WTC11 (cell line): Measurements from ENCODE around the gene VSIR. TPM values are rescaled to one million over a fixed set of nuclear protein-coding genes. Genes with fewer than 3 reads are reported as not detected.

Experiments used
- ATAC-seq: fragments of 200-7000 bp; cut with Tn5 transposase; 2 replicates; pipeline ENCODE4 v1.10.0; 2021; ENCODE audit warnings: mild to moderate bottlenecking, moderate library complexity
- CTCF ChIA-PET: fragments of 300-600 bp; sonication (Branson Sonifier 250); formaldehyde crosslinking; loops from one replicate; lab custom pipeline; 2021; ENCODE audit warnings: antibody characterized with exemption; lab: Charles Lee
- POLR2A ChIA-PET: fragments of 350-600 bp; sonication (Branson Sonifier 250); formaldehyde crosslinking; loops from one replicate; lab custom pipeline; 2021; ENCODE audit warnings: antibody characterized with exemption; lab: Charles Lee
- DNase-seq: peaks from one replicate; pipeline ENCODE4 v3.0.0; 2021; ENCODE audit warnings: low spot score
- H3K27ac Mint-ChIP-seq: 2 replicates; pipeline ENCODE4 v1.8.0; 2021; ENCODE audit warnings: mixed read lengths
- H3K27me3 Mint-ChIP-seq: 2 replicates; pipeline ENCODE4 v1.8.0; 2021; ENCODE audit warnings: low read depth, mild to moderate bottlenecking, moderate library complexity, mixed read lengths
- H3K36me3 Mint-ChIP-seq: 2 replicates; pipeline ENCODE4 v1.8.0; 2021; ENCODE audit warnings: mixed read lengths
- H3K4me1 Mint-ChIP-seq: 2 replicates; pipeline ENCODE4 v1.8.0; 2022; ENCODE audit warnings: mixed read lengths
- H3K4me3 Mint-ChIP-seq: 2 replicates; pipeline ENCODE4 v1.8.0; 2021; ENCODE audit warnings: mild to moderate bottlenecking, moderate library complexity, mixed read lengths
- H3K9me3 Mint-ChIP-seq: 2 replicates; pipeline ENCODE4 v1.8.0; 2021; ENCODE audit warnings: mixed read lengths
- AR ChIP-seq: fragments of 250-450 bp; sonication (Bioruptor Pico); IDR thresholded peaks from 2 replicates; pipeline ENCODE4 v1.9.0; 2021; ENCODE audit warnings: mild to moderate bottlenecking
- ATF6 ChIP-seq: sonication (generic); formaldehyde crosslinking; IDR thresholded peaks from 2 replicates; pipeline ENCODE4 v1.8.1; 2023; ENCODE audit warnings: mild to moderate bottlenecking, missing genetic modification reagents
- CREB1 ChIP-seq: sonication (generic); formaldehyde crosslinking; IDR thresholded peaks from 2 replicates; pipeline ENCODE4 v1.8.0; 2023; ENCODE audit warnings: mild to moderate bottlenecking, missing genetic modification reagents
- GRHL2 ChIP-seq: fragments of 250-450 bp; sonication (Bioruptor Pico); IDR thresholded peaks from 2 replicates; pipeline ENCODE4 v1.8.0; 2022; ENCODE audit warnings: mild to moderate bottlenecking, moderate library complexity; ENCODE audit not compliant: insufficient replicate concordance, severe bottlenecking
- HMGA2 ChIP-seq: fragments of 250-450 bp; sonication (Bioruptor Pico); IDR thresholded peaks from 2 replicates; pipeline ENCODE4 v1.4.0; 2021; ENCODE audit warnings: mild to moderate bottlenecking, moderate library complexity
- IRF2 ChIP-seq: sonication (generic); formaldehyde crosslinking; IDR thresholded peaks from 2 replicates; pipeline ENCODE4 v1.8.0; 2022; ENCODE audit warnings: low read depth, missing genetic modification reagents, borderline replicate concordance
- MYBL2 ChIP-seq: sonication (generic); formaldehyde crosslinking; IDR thresholded peaks from 2 replicates; pipeline ENCODE4 v1.8.1; 2023; ENCODE audit warnings: mild to moderate bottlenecking, moderate library complexity, missing genetic modification reagents
- NR3C1 ChIP-seq: sonication (generic); formaldehyde crosslinking; conservative IDR thresholded peaks from 2 replicates; pipeline ENCODE4 v1.8.1; 2023; ENCODE audit warnings: low read depth, mild to moderate bottlenecking, missing genetic modification reagents
- RELA ChIP-seq: sonication (generic); formaldehyde crosslinking; IDR thresholded peaks from 2 replicates; pipeline ENCODE4 v1.8.1; 2022; ENCODE audit warnings: missing genetic modification reagents, mild to moderate bottlenecking, borderline replicate concordance
- SMAD4 ChIP-seq: sonication (generic); formaldehyde crosslinking; IDR thresholded peaks from 2 replicates; pipeline ENCODE4 v1.8.0; 2022; ENCODE audit warnings: mild to moderate bottlenecking, missing genetic modification reagents
- TCF7 ChIP-seq: sonication (generic); formaldehyde crosslinking; IDR thresholded peaks from 2 replicates; pipeline ENCODE4 v1.8.0; 2022; ENCODE audit warnings: mild to moderate bottlenecking, low read depth, missing genetic modification reagents, moderate library complexity
- USF1 ChIP-seq: sonication (generic); formaldehyde crosslinking; IDR thresholded peaks from 2 replicates; pipeline ENCODE4 v1.8.0; 2022; ENCODE audit warnings: mild to moderate bottlenecking, missing genetic modification reagents
- ZBTB21 ChIP-seq: sonication (generic); formaldehyde crosslinking; IDR thresholded peaks from 2 replicates; pipeline ENCODE4 v1.8.1; 2023; ENCODE audit warnings: mild to moderate bottlenecking, missing genetic modification reagents, borderline replicate concordance
- ZMAT4 ChIP-seq: fragments of 250-450 bp; sonication (Bioruptor Pico); IDR thresholded peaks from 2 replicates; pipeline ENCODE4 v1.9.0; 2021; ENCODE audit warnings: mild to moderate bottlenecking
- ZNF121 ChIP-seq: sonication (generic); formaldehyde crosslinking; IDR thresholded peaks from 2 replicates; pipeline ENCODE4 v1.8.0; 2023; ENCODE audit warnings: missing genetic modification reagents
- ZNF232 ChIP-seq: sonication (generic); formaldehyde crosslinking; IDR thresholded peaks from 2 replicates; pipeline ENCODE4 v1.8.0; 2022; ENCODE audit warnings: mild to moderate bottlenecking, missing genetic modification reagents
- ZNF281 ChIP-seq: sonication (generic); formaldehyde crosslinking; IDR thresholded peaks from 2 replicates; pipeline ENCODE4 v1.8.0; 2023; ENCODE audit warnings: mild to moderate bottlenecking, missing genetic modification reagents
- total RNA-seq: library from RNA; stranded (reverse); gene quantifications from 3 replicates; pipeline ENCODE4 v1.2.3, GENCODE V29; 2021

Gene VSIR
- total RNA-seq, 1 experiment from 2014 or later = 0.74 TPM

GRCh38 chr10:71789871-71790270 lies 16.6 kb upstream of the VSIR start:
- no peak for DNase-seq
- no peaks in the 10 kb centered on the region for H3K4me1 Mint-ChIP-seq
- CTCF ChIA-PET = no interaction called here
- TF ChIP-seq SMAD4 = no peak
- TF ChIP-seq AR (CRISPR knock-in tag) = no peak
- TF ChIP-seq TCF7 (CRISPR knock-in tag) = no peak
- TF ChIP-seq, all 79 proteins: peak for 0
- H3K27me3 Mint-ChIP-seq = no peaks in the 10 kb centered on the region; the same call in 1 of the 2 replicates
- H3K36me3 Mint-ChIP-seq = no peaks in the 10 kb centered on the region
- POLR2A ChIA-PET = no interaction called here
- no peak overlapping the region for H3K27ac Mint-ChIP-seq
- H3K9me3 Mint-ChIP-seq = no peaks in the 10 kb centered on the region
- ATAC-seq = no peak
- no peak overlapping the region for H3K4me3 Mint-ChIP-seq

- Mint-ChIP-seq H3K36me3 (no peaks in the 10 kb centered on the region), H3K4me1 (no peaks in the 10 kb centered on the region), H3K27ac (no peak overlapping the region), H3K9me3 (no peaks in the 10 kb centered on the region), H3K27me3 (no peaks in the 10 kb centered on the region; the same call in 1 of the 2 replicates), H3K4me3 (no peak overlapping the region)
- no peak for TF ChIP-seq ZNF121 (CRISPR knock-in tag)
- TF ChIP-seq IRF2 (CRISPR knock-in tag) = no peak
- TF ChIP-seq ZBTB21 (CRISPR knock-in tag) = no peak
- no peak for TF ChIP-seq ZNF281 (CRISPR knock-in tag)
- no peak for TF ChIP-seq NR3C1 (CRISPR knock-in tag)
- no peak for TF ChIP-seq CREB1 (CRISPR knock-in tag)
- TF ChIP-seq ZMAT4 (CRISPR knock-in tag) = no peak
- no peak for TF ChIP-seq GRHL2 (CRISPR knock-in tag)
- no peak for TF ChIP-seq MYBL2 (CRISPR knock-in tag)
- TF ChIP-seq HMGA2 (CRISPR knock-in tag) = no peak
- TF ChIP-seq ATF6 (CRISPR knock-in tag) = no peak
- TF ChIP-seq ZNF232 (CRISPR knock-in tag) = no peak
- TF ChIP-seq USF1 (CRISPR knock-in tag) = no peak
- TF ChIP-seq RELA (CRISPR knock-in tag) = no peak
- CTCF ChIA-PET = no interaction called here
- POLR2A ChIA-PET = no interaction called here
- ATAC-seq (no peak), DNase-seq (no peak)
Observed at GRCh38 chr10:71788954-71789353, 15.6 kb upstream of the VSIR start.
